Measurements from ENCODE around the gene SARDH.

- TF ChIP-seq CTCF (IDR thresholded peaks at IDR 0.05 in 8 of 11, conservative IDR thresholded peaks at IDR 0.05 in 3 of 11) (no peak), POLR2A (IDR thresholded peaks at IDR 0.05) (no peak), POLR2AphosphoS5 (IDR thresholded peaks at IDR 0.05) (no peak)
Observed at GRCh38 chr9:133669182-133669801, 68.9 kb downstream of the SARDH start.

Measured in spleen (tissue), 7 donors.